ENCODE measurements around the gene TMPRSS3. TPM values are rescaled to one million over a fixed set of nuclear protein-coding genes. Genes with fewer than 3 reads are reported as not detected.

Gene TMPRSS3
- polyA plus RNA-seq, 4 donors: 1.6 to 3.1 (median 2.2) TPM

DNA sequence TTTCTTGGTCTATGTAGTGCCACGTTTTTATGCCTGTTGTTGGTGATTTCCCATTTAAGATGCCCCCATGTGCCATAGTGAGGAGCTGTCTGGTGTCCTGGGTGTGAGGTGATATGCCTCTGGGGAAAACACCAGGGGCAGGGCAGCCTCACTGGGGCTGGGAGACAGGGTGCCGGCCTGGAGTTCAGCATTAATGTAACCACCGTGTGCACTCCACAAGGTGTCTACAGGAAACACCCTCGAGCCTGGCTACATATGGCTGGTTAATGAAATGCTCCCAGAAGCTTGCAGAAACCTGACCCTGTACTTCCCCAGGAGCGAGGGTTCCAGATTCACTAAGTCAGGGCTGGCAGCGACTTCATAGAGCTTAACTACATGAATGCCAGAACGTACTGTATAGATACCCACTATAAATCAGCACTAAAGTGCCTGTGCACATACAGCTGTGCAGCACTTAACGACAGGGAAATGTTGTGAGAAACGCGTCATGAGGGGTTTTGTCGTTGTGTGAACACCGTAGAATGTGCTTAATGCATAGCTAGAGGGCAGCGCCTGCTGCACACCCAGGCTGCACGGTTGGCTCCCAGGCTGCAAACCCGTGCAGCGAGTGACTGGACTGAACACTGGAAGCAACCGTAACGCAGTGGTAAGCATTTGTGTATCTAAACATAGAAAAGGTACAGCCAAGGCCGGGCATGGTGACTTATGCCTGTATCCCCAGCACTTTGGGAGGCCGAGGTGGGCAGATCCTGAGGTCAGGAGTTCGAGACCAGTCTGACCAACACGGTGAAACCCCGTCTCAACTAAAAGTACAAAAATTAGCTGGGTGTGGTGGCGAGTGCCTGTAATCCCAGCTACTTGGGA, 55.4 kb downstream of the TMPRSS3 start:
- DNase-seq (ENCODE audit: low read depth in 4 of 4, low spot score in 2 of 4): no peak

- DNase-seq (ENCODE audit: low read depth in 4 of 4, low spot score in 2 of 4): no peak
These were observed 56.8 kb downstream of the TMPRSS3 start for GRCh38 chr21:42338729-42339715.

GRCh38 chr21:42337830-42338728, 57.8 kb downstream of the TMPRSS3 start:
- peak in 3 of 4 donors; percentile 57 to 74 (median 62) for DNase-seq (ENCODE audit: low read depth in 4 of 4, low spot score in 2 of 4)

- DNase-seq (ENCODE audit: low read depth in 4 of 4, low spot score in 2 of 4): no peak
These were observed 58.6 kb downstream of the TMPRSS3 start for GRCh38 chr21:42337276-42337675.

DNA sequence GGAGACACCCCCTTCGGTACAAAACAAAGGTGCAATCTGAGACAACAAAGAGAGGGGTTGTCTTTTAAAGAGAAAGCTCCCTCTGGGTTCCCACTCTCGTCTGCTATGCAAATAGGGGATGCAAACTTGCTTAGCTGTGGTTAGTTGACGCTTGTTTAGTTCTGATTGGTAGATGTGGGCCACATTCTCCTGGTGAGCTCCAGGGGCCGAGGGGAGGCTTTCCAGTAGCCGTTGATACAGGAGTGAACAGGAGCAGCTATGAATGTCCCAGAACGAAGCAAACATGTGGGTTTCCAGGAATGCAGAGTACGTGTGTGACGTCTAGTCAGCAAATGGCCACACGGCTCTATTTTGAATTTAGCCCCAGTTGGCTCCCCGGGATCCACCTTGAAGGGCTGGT, 59.8 kb downstream of the TMPRSS3 start:
- no peak for DNase-seq (ENCODE audit: low read depth in 4 of 4, low spot score in 2 of 4)

- DNase-seq (ENCODE audit: low read depth in 4 of 4, low spot score in 2 of 4): no peak
These were observed 63.1 kb downstream of the TMPRSS3 start for GRCh38 chr21:42332557-42333317.

GRCh38 chr21:42331660-42332059, 64.2 kb downstream of the TMPRSS3 start:
- DNase-seq (ENCODE audit: low read depth in 4 of 4, low spot score in 2 of 4): no peak

- no peak for DNase-seq (ENCODE audit: low read depth in 4 of 4, low spot score in 2 of 4)
These were observed 65.2 kb downstream of the TMPRSS3 start for GRCh38 chr21:42330380-42331371.

DNA sequence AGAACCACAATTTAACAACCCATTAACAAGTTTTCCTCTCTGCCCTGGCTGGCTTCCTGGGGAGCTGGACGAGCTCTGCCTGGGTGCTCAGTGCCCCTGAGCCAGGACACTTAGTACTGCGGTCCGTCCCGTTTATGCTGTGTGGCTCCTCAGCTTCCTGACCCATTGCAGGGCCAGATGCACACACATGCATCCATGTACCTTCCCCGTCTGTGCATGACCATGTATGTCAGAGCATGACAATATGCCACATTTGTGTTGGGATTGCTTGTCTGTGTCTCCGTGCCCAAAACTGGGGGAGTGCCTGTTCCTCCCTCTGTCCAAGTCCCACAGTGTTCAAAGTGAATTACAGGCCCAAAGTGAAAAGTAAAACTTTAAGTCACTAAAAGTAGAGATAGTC, 71.0 kb downstream of the TMPRSS3 start:
- DNase-seq (ENCODE audit: low read depth in 4 of 4, low spot score in 2 of 4): no peak

Other genes with a start within 250 kb of the TMPRSS3 start
- gene ABCG1, start 176.9 kb downstream of the TMPRSS3 start, polyA plus RNA-seq (ENCODE audit: insufficient read length in 4 of 4): 10 to 100 TPM in 1 of 4 donors, 1 to 10 TPM in 3; 9.0 to 10.2 (median 9.4) TPM
- gene TFF3, start 80.6 kb downstream of the TMPRSS3 start, polyA plus RNA-seq (ENCODE audit: insufficient read length in 4 of 4): 1 to 10 TPM; 2.4 to 5.0 (median 4.2) TPM
- gene TFF2, start 45.1 kb downstream of the TMPRSS3 start, polyA plus RNA-seq (ENCODE audit: insufficient read length in 4 of 4): under 1 TPM in 1 of 4 donors, not detected in 3; 0.19 TPM
- gene TFF1, start 29.5 kb downstream of the TMPRSS3 start, polyA plus RNA-seq (ENCODE audit: insufficient read length in 4 of 4): under 1 TPM in 1 of 4 donors, not detected in 3; 0.57 TPM
- gene UBASH3A, start 7.8 kb upstream of the TMPRSS3 start, polyA plus RNA-seq (ENCODE audit: insufficient read length in 4 of 4): under 1 TPM in 2 of 4 donors, not detected in 2; 0.06 TPM
- gene RSPH1, start 100.2 kb upstream of the TMPRSS3 start, polyA plus RNA-seq (ENCODE audit: insufficient read length in 4 of 4): 10 to 100 TPM; 10.5 to 15.5 (median 12.8) TPM
- 10 to 100 TPM in 2 of 4 donors, 1 to 10 TPM in 2; 7.1 to 10.5 (median 9.5) TPM for gene SLC37A1, start 117.8 kb upstream of the TMPRSS3 start, polyA plus RNA-seq (ENCODE audit: insufficient read length in 4 of 4)

Data from left renal cortex interstitium (tissue), 4 donors.